ENCODE data around the gene CHI3L2.

DNA sequence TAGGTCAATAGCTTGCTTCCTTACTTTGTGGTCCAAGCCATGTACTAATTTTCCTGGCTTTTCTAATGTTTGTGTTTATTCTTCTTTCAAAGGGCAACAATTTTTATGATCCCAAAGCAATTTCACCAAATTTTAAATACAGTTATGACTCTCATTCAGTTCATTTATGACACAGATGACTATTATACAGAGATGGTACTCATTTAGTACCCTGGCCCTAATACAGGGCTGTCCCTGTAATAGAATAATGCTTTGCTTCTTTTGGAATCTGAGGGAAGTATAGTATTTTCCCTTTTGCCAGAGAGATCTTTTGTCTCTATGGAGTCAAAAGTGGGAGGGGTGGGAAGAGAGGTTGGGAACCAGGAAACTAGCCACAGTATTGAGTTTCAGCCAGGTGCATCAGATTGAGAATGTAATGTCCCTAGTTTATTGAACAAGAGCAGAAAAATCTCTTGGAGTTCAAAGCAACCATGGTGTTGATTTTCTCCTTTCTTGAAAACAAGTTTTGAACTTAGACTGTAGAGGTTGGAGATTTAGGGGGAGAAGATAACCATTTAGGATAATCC, 47.5 kb upstream of the CHI3L2 start:
- TF ChIP-seq CTCF (IDR thresholded peaks at IDR 0.05) (no peak), POLR2A (IDR thresholded peaks at IDR 0.05) (no peak)

All from heart left ventricle (tissue), 13 donors.